BJ (cell line): Measurements from ENCODE around the gene BRPF1. TPM values are rescaled to one million over a fixed set of nuclear protein-coding genes. Genes with fewer than 3 reads are reported as not detected.

ENCODE experiments used
- CTCF ChIA-PET: fragments of 350-600 bp; formaldehyde crosslinking; extraction: SDS; loops from one replicate; lab custom pipeline; 2021; ENCODE audit warnings: antibody characterized with exemption, inconsistent platforms; lab: Yijun Ruan, JAX
- POLR2A ChIA-PET: fragments of 300-600 bp; sonication (Branson Sonifier 250); formaldehyde crosslinking; extraction: SDS; loops from one replicate; lab custom pipeline; 2021; ENCODE audit warnings: antibody characterized with exemption; lab: Charles Lee
- DNase-seq: peaks from one replicate; pipeline ENCODE4 v3.0.0-alpha.2; 2011; ENCODE audit warnings: low read depth
- H3K27me3 ChIP-seq: 2 replicates; pipeline ENCODE4 v1.6.0; 2011; ENCODE audit warnings: low read length; ENCODE audit not compliant: control insufficient read depth, insufficient read depth
- H3K36me3 ChIP-seq: 2 replicates; pipeline ENCODE4 v1.5.1; 2011; ENCODE audit warnings: low read length; ENCODE audit not compliant: control insufficient read depth, insufficient read depth
- H3K4me3 ChIP-seq: 2 replicates; pipeline ENCODE4 v1.5.1; 2011; ENCODE audit warnings: low read depth, mild to moderate bottlenecking, control low read depth, low read length
- polyA plus RNA-seq: library from polyadenylated mRNA; depleted of rRNA; stranded (reverse); fragments of >200 nt; gene quantifications from 2 replicates; pipeline ENCODE4 v1.2.3, GENCODE V29; 2011
- TF ChIP-seq, protein P1 (sequence below): IDR thresholded peaks from 2 replicates; pipeline ENCODE4 v1.5.1; 2011; ENCODE audit warnings: low read depth, mild to moderate bottlenecking, control low read depth, inconsistent platforms, low read length, moderate library complexity; ENCODE audit not compliant: insufficient read depth

Gene BRPF1
- polyA plus RNA-seq, 1 experiment: 10.0 TPM

DNA sequence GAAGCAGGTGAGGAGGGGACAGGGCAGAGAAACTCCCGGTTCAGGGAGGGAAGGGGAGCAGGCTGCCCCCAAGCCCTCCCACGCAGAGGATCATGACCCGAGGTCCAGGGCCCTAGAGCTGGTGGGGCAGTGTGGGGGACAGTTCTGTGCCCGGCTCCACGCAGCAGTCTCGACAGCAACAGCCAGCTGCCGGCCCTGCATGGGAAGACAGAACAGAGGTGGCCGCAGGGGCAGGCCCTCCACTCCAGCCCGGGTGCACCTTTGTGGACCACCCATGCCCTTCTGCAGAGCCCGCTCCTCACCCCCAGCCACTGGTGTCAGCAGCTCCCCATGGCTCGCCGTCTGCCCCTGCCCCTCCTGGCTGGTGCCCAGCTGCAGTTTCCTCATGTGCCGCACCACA, 25.9 kb downstream of the BRPF1 start:
- H3K4me3 ChIP-seq: no peak overlapping the region
- TF ChIP-seq, protein P1, sequence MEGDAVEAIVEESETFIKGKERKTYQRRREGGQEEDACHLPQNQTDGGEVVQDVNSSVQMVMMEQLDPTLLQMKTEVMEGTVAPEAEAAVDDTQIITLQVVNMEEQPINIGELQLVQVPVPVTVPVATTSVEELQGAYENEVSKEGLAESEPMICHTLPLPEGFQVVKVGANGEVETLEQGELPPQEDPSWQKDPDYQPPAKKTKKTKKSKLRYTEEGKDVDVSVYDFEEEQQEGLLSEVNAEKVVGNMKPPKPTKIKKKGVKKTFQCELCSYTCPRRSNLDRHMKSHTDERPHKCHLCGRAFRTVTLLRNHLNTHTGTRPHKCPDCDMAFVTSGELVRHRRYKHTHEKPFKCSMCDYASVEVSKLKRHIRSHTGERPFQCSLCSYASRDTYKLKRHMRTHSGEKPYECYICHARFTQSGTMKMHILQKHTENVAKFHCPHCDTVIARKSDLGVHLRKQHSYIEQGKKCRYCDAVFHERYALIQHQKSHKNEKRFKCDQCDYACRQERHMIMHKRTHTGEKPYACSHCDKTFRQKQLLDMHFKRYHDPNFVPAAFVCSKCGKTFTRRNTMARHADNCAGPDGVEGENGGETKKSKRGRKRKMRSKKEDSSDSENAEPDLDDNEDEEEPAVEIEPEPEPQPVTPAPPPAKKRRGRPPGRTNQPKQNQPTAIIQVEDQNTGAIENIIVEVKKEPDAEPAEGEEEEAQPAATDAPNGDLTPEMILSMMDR: no peak
- ChIA-PET CTCF (no interaction called here), POLR2A (no interaction called here)
- no peaks in the 10 kb centered on the region for H3K27me3 ChIP-seq
- DNase-seq: no peak
- peaks cover 19% of the 10 kb centered on the region for H3K36me3 ChIP-seq

GRCh38 chr3:9760779-9761505, 29.4 kb downstream of the BRPF1 start:
- POLR2A ChIA-PET: interaction anchor here (0.7 kb wide), 1 partner anchor 9 kb away, joined by 8 read pairs; the partner anchor contains the start of gene CAMK1
- CTCF ChIA-PET: no interaction called here
- TF ChIP-seq, protein P1: no peak
- no peak for DNase-seq
- no peak overlapping the region for H3K4me3 ChIP-seq
- H3K27me3 ChIP-seq: no peaks in the 10 kb centered on the region
- peaks cover 25% of the 10 kb centered on the region for H3K36me3 ChIP-seq

DNA sequence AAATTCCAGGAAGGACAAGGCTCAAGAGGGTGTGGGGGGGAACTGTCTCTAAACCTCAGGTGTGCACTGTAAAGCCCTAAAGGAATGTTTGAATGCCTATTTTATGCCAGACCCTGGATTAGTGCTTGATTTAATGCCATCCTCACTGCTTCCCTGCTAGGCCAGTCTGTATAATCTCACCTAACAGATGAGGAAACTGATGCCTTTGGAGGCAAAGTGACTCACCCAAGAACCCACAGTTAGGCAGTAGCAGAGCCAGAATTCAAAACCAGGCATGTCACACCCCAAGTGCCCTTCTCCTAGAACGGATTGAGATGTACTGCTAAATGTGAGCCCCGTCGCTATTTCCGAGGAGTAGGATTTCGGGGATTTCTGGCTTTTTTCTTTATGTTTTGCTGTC, 30.4 kb downstream of the BRPF1 start:
- Histone ChIP-seq H3K4me3 (no peak overlapping the region), H3K36me3 (peaks cover 22% of the 10 kb centered on the region), H3K27me3 (no peaks in the 10 kb centered on the region)
- ChIA-PET CTCF (no interaction called here), POLR2A (no interaction called here)
- no peak for DNase-seq
- TF ChIP-seq, protein P1: no peak

DNA sequence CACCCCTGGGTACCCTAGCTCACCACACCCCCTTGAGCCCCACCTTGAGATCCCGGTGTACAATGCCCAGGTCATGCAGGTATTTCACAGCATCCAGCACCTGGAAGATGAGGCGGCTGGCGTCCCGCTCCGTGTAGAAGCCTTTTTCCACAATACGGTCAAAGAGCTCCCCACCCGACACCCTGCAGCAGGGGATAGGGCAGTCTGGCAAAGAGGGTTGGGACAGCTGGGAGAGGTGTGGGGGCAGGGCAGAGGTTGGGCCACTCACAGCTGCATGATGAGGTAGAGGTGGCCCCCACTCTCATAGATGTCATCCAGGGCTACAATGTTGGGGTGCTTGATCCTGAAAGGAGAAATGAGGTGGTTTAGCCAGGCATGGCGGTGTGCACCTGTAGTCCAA, 31.3 kb downstream of the BRPF1 start:
- ChIA-PET POLR2A (no interaction called here), CTCF (interaction anchor here (1.2 kb wide), 1 partner anchor 13 kb away, joined by 5 read pairs; the partner anchor contains the start of gene OGG1)
- Histone ChIP-seq H3K36me3 (peaks cover 17% of the 10 kb centered on the region), H3K4me3 (no peak overlapping the region), H3K27me3 (no peaks in the 10 kb centered on the region)
- DNase-seq: no peak
- TF ChIP-seq, protein P1: no peak

DNA sequence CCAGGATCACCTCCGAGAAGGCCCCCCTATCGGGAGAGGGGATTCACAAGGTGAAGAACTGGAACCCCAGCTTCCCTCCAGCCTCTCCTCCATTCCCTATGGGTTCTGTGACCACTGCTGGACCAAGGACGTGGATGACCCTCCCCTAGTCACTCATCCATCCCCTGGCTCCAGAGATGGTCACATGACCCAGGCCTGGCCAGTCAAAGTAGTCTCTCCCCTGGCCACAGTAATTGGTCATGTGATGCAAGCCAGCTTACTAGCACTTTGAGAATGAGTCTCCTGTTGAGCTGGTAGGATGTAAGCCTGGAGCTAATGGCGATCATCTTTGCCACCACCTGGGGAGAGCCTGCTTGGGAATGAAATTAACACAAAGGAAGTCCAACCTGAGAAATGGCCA, 34.3 kb downstream of the BRPF1 start:
- CTCF ChIA-PET: no interaction called here
- POLR2A ChIA-PET: no interaction called here
- DNase-seq: no peak

More for the DNA sequence above, 34.3 kb downstream of the BRPF1 start:
- Histone ChIP-seq H3K27me3 (no peaks in the 10 kb centered on the region), H3K36me3 (peaks cover 8% of the 10 kb centered on the region), H3K4me3 (no peak overlapping the region)
- TF ChIP-seq, protein P1: no peak
